Keratinocyte (primary cell): Measurements from ENCODE around the gene PIP4K2C.

ENCODE experiments used
- CTCF ChIP-seq, 3 experiments: IDR thresholded peaks in 1 of 3; conservative IDR thresholded peaks in 1 of 3; optimal IDR thresholded peaks in 1 of 3; 2 replicates in 2 of 3; 3 replicates in 1 of 3; pipeline versions ENCODE3 to v1.5.1; 2011; ENCODE audit warnings: low read length in 3 of 3, mild to moderate bottlenecking in 3 of 3, moderate library complexity in 2 of 3, control low read depth in 1 of 3, inconsistent platforms in 1 of 3; ENCODE audit not compliant: insufficient read depth in 2 of 3; ENCODE audit errors: extremely low read depth in 1 of 3
- EZH2 ChIP-seq: IDR thresholded peaks from one replicate; pipeline ENCODE4 v1.6.1; 2012; ENCODE audit warnings: inconsistent platforms, mild to moderate bottlenecking, low read length, moderate library complexity

GRCh38 chr12:57626921-57627445 lies 36.0 kb downstream of the PIP4K2C start:
- TF ChIP-seq CTCF (optimal IDR thresholded peaks at IDR 0.05 in 1 of 3, IDR thresholded peaks at IDR 0.05 in 1 of 3, conservative IDR thresholded peaks at IDR 0.05 in 1 of 3; ENCODE audit: extremely low read depth in 1 of 3, insufficient read depth in 2 of 3, low read length in 3 of 3) = no peak
- no peak for TF ChIP-seq EZH2
